A673 (cell line): Measurements from ENCODE around the gene TUBA8.
"Not testable (repeated sequence)": the region's sequence is repeated elsewhere in the genome, so short reads cannot be mapped to it uniquely, and the experiment has no call there.

Source experiments
- EZH2 ChIP-seq: fragments of 200-600 bp; sonication (generic); IDR thresholded peaks from 2 replicates; pipeline ENCODE4 v1.6.1; 2017; ENCODE audit warnings: borderline replicate concordance, low read depth, mild to moderate bottlenecking, mixed read lengths, antibody characterized with exemption, low read length; ENCODE audit not compliant: poor library complexity, severe bottlenecking
- TF ChIP-seq, protein P1 (sequence below): fragments of 300-800, 200-600 bp; sonication (generic); conservative IDR thresholded peaks from 2 replicates; pipeline ENCODE4 v1.5.1; 2017; ENCODE audit warnings: low read depth, mild to moderate bottlenecking, antibody characterized with exemption, low read length, moderate library complexity, mixed read lengths

DNA sequence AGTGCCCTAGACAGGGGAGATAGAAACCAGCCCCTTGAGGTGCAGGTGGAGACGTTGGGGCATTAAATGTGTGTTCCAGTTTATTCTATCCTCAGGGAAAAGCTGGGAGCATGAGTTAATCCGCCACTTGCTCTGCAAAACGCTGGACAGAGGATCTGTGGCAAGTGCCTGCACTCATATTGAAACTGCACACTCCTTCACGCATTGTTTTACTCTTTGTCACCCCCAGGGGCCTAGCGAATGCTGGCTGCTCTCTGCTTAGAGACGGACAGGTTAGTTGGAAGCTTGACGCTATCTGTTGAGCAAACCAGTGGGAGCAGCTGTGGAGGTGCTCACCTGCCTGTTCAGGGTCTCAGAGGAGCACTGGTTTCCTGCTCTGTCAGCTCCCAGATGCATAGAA is 53.2 kb downstream of the TUBA8 start:
- TF ChIP-seq, protein P1, sequence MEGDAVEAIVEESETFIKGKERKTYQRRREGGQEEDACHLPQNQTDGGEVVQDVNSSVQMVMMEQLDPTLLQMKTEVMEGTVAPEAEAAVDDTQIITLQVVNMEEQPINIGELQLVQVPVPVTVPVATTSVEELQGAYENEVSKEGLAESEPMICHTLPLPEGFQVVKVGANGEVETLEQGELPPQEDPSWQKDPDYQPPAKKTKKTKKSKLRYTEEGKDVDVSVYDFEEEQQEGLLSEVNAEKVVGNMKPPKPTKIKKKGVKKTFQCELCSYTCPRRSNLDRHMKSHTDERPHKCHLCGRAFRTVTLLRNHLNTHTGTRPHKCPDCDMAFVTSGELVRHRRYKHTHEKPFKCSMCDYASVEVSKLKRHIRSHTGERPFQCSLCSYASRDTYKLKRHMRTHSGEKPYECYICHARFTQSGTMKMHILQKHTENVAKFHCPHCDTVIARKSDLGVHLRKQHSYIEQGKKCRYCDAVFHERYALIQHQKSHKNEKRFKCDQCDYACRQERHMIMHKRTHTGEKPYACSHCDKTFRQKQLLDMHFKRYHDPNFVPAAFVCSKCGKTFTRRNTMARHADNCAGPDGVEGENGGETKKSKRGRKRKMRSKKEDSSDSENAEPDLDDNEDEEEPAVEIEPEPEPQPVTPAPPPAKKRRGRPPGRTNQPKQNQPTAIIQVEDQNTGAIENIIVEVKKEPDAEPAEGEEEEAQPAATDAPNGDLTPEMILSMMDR, result not testable (repeated sequence)
- not testable (repeated sequence) for TF ChIP-seq EZH2
